ENCODE data around the gene DNAJC17.
A peak's percentile ranks its signal among the peaks of the same experiment; 100 is the strongest.

DNAJC17 gene

DNA sequence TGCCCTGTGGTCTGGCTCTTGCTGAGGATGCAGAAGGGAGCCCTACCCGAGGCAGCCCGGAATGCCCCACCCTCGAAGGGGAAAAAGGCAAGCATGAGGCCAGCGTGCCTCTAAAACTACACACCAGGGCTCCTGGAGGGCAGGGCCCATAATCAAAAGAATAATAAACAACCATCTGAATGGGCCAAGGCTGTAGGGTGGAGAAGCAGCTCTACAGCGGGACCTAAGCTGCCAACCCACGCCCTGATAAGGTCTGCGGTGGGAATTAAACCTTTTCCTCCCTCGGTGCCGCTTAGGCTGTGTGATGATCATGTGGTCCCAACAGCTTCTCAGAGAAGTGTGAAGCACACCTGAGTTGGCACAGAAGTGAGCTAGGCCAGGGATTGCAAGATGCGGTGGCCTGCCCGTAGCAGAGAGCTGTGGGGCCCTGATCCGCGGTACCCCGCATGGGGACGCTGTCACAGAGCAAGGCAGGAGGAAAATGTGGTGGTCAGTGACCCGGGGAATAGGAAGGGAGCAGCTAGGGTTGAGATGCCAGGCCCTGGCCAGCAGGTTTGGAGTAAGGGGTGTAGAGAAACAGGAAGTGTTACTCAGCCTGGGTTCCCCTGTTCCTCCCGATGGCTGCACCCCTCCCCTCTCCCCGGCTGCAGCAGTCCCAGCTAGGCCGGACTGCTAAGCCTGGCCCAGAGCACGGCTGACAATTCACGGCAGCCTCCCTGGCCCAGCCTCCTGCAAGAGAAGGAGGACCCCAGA is 38.6 kb downstream of the DNAJC17 start:
- DNase-seq (ENCODE audit: low read depth), result no peak
- no peak overlapping the region for H3K4me3 ChIP-seq (ENCODE audit: low read length)
- no peak for TF ChIP-seq CTCF (IDR thresholded peaks at IDR 0.05; ENCODE audit: insufficient read depth, low read depth, low read length, missing control alignments)

DNA sequence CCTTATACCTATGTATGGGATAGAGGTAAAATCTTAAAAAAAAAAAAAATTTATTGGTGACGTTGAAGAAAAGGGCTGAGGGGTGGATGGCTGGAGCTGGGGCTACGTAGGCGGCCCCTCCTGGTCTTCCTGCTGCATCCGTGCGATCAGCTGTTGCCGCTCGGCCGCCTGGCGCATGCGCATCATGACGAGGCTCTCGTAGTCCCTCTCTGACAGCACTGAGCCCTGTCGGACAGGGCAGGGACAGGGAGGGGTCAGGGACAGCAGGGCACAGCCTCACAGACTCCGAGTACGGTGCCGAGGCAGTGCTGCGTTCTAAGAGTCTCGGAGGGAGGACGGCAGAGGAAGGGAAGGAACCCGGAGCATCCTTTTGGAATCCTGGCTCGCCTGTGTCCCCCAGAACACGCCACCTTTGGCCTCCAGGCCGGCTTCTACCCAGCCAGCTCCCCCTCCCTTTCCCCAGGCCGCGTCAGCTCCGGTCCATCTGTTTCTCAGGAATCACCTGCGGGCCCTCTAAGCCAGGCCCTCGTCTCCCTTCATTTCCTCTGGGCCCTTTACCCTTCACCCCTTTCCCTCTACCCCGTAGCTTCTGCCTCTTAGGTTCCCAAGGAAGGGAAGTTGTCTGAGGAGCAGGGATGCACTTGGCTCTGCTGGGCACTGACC is 39.3 kb downstream of the DNAJC17 start:
- DNase-seq (ENCODE audit: low read depth), result no peak
- TF ChIP-seq CTCF (IDR thresholded peaks at IDR 0.05; ENCODE audit: insufficient read depth, low read depth, low read length, missing control alignments), result no peak
- no peak overlapping the region for H3K4me3 ChIP-seq (ENCODE audit: low read length)

- DNase-seq (ENCODE audit: low read depth), result peak; percentile 65
- no peak for TF ChIP-seq CTCF (IDR thresholded peaks at IDR 0.05; ENCODE audit: insufficient read depth, low read depth, low read length, missing control alignments)
- H3K4me3 ChIP-seq (ENCODE audit: low read length), result no peak overlapping the region
Observed at GRCh38 chr15:40766906-40767837, 40.1 kb downstream of the DNAJC17 start.

GRCh38 chr15:40766194-40766815 is 41.0 kb downstream of the DNAJC17 start:
- H3K4me3 ChIP-seq (ENCODE audit: low read length), result no peak overlapping the region
- DNase-seq (ENCODE audit: low read depth), result peak; percentile 18
- TF ChIP-seq CTCF (IDR thresholded peaks at IDR 0.05; ENCODE audit: insufficient read depth, low read depth, low read length, missing control alignments), result no peak

- no peak for TF ChIP-seq CTCF (IDR thresholded peaks at IDR 0.05; ENCODE audit: insufficient read depth, low read depth, low read length, missing control alignments)
- H3K4me3 ChIP-seq (ENCODE audit: low read length), result peak overlapping the region; percentile 50
- DNase-seq (ENCODE audit: low read depth), result no peak
Observed at GRCh38 chr15:40764629-40765103, 42.6 kb downstream of the DNAJC17 start.
